GM21786 (cell line): ENCODE results near the gene CNTLN.
"Not testable (repeated sequence)": the region's sequence is repeated elsewhere in the genome, so short reads cannot be mapped to it uniquely, and the experiment has no call there.

Experiments
- ATAC-seq: cut with Tn5 transposase; IDR thresholded peaks from one replicate; pipeline ENCODE4 v1.9.1; 2021; ENCODE audit not compliant: unreplicated experiment

Gene CNTLN

GRCh38 chr9:17397166-17397728 lies 262.4 kb downstream of the CNTLN start:
- ATAC-seq, result not testable (repeated sequence)

- ATAC-seq, result no peak
Observed at GRCh38 chr9:17398350-17398749, 263.5 kb downstream of the CNTLN start.

- no peak for ATAC-seq
Observed at GRCh38 chr9:17401858-17402257, 267.0 kb downstream of the CNTLN start.

DNA sequence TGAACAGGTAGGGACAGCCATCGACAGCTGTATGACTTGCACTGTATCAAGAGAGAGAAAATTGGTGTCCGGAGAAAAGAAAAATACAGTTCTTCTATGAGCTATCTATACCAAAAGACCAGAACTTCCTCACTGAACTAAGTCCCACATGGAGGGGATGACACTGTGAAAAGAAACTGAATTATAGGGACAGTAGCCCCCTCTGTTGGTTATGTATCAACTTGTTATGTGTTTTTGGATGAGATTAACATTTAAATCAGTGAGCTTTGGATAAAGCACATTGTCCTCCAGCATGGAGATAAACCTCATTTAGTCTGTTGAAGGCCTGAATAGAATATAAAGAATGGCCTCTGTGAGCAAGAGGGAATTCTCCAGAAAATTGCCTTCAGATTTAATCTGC lies 267.5 kb downstream of the CNTLN start:
- ATAC-seq, result no peak

- no peak for ATAC-seq
Observed at GRCh38 chr9:17403539-17403938, 268.7 kb downstream of the CNTLN start.

GRCh38 chr9:17414986-17415385 lies 280.1 kb downstream of the CNTLN start:
- no peak for ATAC-seq

DNA sequence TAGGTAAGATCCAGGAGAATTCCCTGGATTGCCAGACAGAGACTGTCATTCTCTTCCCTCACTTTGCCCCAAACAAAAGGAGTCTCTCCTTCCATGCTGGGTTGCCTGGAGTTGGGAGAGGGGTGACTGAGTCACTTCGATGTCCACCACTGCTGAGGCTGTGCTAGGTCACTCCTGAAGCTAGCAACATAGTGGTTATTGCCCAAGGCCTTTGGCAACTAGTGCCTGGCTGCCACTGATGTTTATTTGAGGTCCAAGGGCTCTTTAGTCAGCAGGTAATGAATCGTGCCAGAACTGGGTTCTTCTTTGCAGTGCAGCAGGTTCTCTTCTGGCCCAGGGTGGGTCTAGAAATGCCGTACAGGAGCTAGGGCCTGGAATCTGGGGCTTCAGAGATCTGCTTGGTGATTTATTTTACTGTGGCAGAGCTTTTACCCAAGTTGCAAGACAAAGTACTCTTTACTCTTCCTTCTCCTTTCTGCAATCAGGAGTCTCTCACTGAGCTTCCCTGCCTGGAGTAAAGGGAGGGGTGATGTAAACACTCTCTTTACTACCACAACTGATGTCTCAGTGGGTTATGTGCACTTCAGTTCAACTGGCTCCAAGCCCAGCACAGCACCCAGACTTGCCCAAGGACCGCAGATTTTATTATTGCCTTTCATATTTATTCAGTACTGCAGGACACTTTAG lies 288.3 kb downstream of the CNTLN start:
- ATAC-seq, result no peak

- no peak for ATAC-seq
Observed at GRCh38 chr9:17423681-17424011, 288.8 kb downstream of the CNTLN start.

- no peak for ATAC-seq
Observed at GRCh38 chr9:17425384-17425783, 290.5 kb downstream of the CNTLN start.

DNA sequence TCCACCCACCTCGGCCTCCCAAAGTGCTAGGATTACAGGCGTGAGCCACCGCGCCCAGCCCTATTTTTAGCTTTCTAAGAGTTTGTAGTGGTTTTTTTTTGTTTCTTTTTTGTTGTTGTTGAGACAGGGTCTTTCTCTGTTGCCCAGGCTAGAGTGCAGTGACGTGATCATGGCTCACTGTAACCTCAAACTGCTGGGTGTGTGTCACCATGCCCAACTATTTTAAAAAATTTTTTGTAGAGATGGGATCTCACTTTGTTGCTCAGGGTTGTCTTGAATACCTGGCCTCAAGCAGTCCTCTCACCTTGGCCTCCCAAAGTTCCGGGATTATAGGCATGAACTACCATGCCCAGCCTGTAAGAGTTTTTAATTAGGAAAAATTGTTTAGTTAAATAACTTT lies 298.7 kb downstream of the CNTLN start:
- ATAC-seq, result no peak

DNA sequence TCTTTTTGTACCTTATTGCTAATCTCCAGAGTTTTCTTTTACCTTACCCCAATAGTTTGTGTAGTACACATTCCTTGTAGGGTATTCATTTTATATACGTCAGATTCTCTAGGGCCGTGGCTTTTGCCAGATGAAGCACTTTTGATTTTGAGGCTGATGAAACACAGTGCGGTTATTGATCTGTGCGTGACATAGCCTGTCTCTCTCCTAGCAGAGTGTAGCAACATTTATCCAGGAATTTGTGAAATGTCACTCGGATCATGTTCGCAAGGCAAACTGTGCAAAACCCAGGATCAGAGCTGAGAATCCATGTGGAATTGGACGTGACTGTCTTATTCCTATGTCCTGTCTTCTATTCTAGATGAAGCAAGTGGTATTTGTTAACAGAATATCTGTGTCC lies 302.0 kb downstream of the CNTLN start:
- no peak for ATAC-seq

DNA sequence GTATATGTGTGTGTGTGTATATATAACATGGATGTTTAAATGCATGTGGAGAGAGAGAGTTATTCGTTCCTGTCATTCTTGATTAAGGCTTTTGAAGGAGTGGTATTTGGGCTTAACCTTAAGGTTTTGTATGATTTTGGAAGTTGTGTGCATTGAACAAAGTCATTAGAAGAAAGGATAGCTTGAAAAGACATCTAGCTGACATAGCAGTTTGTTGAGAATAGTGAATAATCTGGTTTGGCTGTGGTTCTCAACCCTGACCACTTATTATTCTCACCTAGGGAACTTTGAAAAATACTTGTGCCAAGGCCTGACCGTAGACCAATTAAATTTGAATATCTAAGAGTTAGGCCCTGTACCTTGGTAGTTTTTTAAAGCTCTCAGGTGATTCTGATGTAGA lies 303.0 kb downstream of the CNTLN start:
- no peak for ATAC-seq

GRCh38 chr9:17445126-17445525 lies 310.3 kb downstream of the CNTLN start:
- not testable (repeated sequence) for ATAC-seq

DNA sequence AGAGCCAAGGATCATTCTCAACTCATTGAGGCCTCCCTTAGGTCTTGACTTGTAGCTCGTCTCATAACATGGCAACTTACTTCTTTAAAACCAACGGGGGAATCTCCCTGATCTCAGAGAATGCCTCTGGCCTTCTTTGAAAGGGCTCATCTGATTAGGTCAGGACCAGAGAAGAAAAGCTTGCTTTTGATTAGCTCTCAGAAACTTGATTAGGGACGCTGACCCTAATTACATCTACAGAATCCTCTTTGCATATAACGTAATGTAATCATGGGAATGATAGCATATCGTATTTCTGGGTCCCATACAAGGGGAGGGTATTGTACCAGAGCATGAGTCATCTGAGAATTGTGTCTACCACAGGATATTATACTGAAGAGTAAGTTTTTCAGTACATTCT lies 318.9 kb downstream of the CNTLN start:
- no peak for ATAC-seq

GRCh38 chr9:17462869-17463464 lies 328.1 kb downstream of the CNTLN start:
- ATAC-seq, result peak; percentile 74

- ATAC-seq, result no peak
Observed at GRCh38 chr9:17470036-17470813, 335.4 kb downstream of the CNTLN start.

DNA sequence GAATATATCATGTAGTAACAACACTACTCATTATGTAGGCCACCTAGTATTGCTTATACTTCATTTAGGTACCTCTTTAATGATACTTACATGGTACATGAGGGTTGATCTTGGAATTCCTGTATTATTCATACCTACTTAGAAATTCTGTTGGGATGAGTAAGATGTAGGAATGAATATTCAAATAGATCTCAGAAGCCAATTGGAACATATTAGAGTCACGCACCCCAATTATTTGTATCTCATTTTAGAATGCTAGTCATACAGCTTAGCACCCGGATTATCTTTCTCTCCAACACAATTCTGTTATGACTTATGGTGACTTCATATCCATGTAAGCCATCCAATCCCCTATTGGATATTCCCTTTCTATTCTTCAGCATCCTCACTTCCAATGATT lies 337.3 kb downstream of the CNTLN start:
- no peak for ATAC-seq

DNA sequence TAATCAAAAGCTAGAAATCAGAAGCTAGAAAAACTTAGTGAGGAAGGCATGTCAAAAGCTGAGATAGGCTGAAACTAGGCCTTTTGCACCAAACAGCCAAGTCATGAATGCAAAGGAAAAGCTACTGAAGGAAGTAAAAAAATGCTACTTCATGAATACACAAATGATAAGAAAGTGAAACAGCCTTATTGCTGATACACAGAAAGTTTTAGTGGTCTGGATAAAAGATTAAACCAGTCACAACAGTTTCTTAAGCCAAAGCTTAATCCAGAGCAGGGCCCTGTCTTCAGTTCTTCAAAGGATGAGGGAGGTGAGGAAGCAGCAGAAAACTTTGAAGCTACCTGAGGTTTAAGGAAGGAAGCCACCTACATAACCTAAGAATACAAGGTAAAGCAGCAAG lies 341.6 kb downstream of the CNTLN start:
- peak; percentile 70 for ATAC-seq

DNA sequence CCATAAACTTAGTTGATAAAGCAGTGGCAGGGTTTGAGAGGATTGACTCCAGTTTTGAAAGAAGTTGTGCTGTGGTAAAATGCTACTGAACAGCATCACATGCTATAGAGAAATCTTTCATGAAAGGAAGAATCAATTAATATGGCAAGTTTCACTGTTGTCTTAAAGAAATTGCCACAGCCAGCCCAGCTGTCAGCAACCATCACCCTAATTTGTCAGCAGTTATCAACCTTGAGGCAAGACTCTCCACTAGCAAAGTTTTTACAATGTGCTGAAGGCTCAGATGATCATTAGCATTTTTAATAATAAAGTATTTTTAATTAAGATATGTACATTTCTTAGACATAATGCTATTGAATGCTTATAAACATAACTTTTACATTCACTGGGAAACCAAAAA lies 343.0 kb downstream of the CNTLN start:
- ATAC-seq, result no peak

- ATAC-seq, result no peak
Observed at GRCh38 chr9:17480966-17481365, 346.1 kb downstream of the CNTLN start.

DNA sequence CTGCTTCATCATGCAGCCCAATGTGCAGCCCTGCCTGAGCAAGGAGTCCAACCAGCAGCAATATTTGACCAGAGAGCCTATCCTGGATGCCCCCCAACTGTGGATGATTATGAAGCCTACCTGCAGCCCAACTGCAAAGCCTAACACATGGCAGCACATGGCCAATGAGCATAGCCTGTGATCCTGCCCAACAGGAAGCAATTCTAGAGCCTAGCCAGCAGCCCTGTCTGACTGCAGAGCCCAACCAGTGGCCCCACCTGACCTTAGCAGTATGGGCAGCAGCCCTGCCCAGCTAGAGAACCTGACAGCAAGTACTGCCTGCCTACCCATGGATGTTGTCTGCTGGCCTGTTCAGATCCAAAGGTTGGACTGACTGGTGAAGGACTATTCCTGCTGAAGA lies 346.7 kb downstream of the CNTLN start:
- ATAC-seq, result no peak

DNA sequence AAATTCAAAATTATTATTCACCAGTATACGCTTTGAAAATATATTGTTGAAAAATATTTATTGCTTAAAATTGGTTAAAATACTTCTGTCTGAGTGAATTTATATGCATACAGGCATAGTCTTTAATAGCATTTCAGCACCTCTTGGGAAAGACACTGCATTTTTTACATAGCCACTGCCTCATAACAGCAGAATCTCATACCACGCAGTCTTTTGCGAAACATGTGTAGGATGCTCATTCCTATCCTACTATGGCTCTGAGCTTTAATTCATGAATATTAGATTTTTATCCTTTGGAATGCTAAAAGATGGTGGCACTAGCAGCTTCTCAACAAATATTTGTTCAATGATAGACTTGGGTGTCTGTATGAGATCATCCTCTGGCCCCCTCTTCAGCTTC lies 350.1 kb downstream of the CNTLN start:
- no peak for ATAC-seq
